Measurements from ENCODE around the gene WASHC1.
"Not testable (repeated sequence)": the region's sequence is repeated elsewhere in the genome, so short reads cannot be mapped to it uniquely, and the experiment has no call there.

Gene WASHC1

GRCh38 chr9:29356-29755, at the start of gene WASHC1:
Gene WASHC1, minus strand, starts transcription at chr9:29456. Its CDS starts 4,457 bp downstream, at chr9:24999.
- not testable (repeated sequence) for DNase-seq (ENCODE audit: low read depth in 2 of 2)

- DNase-seq (ENCODE audit: low read depth in 2 of 2), result not testable (repeated sequence)
Observed at GRCh38 chr9:78333-78732, 49.1 kb upstream of the WASHC1 start.

DNA sequence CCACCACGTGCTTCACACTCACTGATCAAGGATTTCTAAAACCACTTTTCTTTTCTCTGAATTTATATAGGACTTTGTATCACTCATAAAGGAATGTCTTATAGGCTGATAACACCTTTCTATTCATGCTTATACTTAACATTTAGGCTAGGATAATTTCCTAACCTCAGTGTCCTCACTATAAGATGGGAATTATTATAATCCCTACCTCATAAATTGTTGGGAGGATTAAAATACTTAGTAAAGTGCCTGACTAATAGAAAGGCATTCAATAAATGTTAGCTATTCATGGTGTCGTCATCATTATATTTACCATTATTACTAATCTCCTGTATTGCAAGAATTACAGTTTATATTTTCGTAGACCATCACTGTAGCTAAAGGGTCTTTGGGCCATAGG, 47.1 kb upstream of the WASHC1 start:
- DNase-seq (ENCODE audit: low read depth in 2 of 2), result not testable (repeated sequence)

- not testable (repeated sequence) for DNase-seq (ENCODE audit: low read depth in 2 of 2)
Observed at GRCh38 chr9:73900-74525, 44.8 kb upstream of the WASHC1 start.

DNA sequence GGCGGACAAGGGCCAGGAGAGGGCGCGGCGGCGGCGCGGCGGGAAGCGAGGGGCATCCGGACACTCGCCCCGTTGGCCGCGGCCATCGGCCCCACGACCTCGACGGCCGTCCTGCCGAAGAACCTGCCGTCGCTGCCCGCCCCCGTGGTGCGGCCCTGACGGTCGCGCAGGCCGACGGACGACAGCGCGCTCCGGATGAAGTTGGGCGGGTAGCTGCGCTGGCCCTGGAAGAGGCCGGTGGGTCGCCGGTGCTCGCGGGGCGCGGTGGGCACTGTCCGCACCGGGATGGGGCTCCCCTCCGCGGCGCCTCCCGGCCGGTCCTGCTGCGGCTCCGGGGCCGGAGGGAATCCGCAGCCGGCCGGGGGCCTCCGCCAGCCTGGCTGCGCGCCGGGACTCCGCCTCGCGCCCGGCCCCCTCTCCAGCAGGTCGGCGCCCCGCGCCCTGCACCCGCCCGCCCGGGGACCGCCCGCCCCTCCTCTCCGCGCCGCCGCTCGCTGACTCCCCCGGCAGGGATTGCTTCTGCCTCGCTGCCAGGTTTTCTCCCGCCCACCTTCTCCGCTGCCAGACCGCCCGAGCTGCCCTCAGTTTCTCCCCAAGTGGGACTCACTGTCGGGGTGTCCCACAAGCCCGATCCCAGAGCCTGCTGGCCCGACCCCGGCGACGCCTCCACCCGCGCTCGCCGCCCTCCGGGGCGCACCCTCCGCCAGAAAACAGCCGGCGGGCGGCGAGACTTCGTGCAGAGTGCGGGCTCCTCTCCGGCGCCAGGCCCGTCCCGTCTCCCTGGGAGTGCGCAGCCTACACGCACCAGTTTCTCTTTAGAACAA, 44.0 kb upstream of the WASHC1 start:
- not testable (repeated sequence) for DNase-seq (ENCODE audit: low read depth in 2 of 2)

DNA sequence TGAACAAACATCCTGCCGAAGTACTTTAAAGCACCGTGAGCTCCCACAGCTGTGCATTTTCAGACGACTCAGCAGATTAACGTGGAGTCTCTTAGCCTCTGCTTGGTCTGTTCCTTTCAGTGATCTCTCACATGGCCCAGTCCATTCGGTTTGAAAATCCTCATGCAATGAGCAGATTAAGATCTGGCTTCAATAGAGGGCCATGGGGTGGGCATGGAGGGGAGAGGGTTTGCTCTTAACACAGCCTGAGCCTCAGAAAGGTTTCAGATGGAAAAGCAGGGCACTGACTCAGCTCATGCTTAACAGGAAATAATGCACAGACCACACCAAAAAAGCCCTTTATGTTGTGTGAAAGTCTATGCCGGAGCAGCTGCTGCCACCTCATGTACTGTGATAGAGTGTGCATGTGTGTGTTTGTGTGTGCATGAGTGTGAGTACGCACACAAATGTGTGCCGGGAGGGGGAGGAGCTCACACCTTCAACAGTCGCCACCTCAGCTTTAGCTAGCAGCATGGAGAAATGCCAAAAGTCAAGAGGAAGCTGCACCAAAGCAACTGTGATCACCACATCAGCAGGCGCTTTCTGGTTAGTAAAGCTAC, 33.9 kb upstream of the WASHC1 start:
- not testable (repeated sequence) for DNase-seq (ENCODE audit: low read depth in 2 of 2)

DNA sequence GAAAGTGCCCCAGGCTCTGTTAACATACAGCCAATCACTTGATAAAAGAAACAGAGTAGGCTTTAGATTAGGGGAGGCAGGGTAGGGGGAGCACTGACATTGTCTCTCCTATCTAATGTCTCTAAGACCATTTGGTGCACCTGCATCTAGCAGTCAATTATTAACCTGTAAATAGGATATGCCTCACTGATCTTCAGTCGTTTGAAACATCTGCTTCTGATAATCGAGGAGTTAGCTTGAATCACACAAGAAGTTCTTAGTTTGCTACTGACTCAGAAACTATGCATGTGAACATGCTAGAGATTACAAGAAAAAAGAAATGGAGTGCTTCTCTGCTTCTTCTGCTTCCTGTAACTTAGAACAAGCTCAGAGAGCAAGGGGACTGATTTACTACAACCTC, 23.4 kb upstream of the WASHC1 start:
- DNase-seq (ENCODE audit: low read depth in 2 of 2), result not testable (repeated sequence)

GRCh38 chr9:48190-48842, 19.1 kb upstream of the WASHC1 start:
- DNase-seq (ENCODE audit: low read depth in 2 of 2), result not testable (repeated sequence)

DNA sequence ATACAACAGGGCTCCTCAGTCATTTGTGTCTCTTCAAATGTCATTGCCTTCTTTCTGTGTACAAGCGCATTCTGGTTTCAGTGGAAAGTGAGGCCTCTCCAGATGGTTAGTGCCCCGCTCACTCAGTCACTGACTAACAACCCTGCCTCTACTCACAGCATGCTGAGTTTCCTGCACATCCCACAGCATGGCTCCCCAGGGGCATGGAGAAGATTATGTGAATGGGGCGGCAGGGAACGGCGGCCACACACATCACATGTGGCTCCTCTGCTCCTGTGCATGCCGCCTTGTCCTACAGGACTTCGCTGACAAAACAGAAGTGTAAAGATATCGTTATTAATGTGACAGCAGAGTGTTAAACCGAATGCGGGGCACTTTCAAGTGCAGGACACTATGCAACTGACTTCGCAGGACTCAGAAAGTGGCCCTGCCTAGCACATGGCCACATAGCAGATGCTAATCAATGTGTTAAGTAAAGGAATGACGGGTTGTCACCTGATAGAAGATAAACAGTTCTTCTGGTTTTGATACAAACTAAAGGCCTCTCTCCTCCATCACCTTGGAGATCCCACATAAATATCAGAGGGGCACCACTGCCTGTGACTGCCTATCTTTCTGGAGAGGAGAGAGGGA, 17.5 kb upstream of the WASHC1 start:
- not testable (repeated sequence) for DNase-seq (ENCODE audit: low read depth in 2 of 2)

- not testable (repeated sequence) for DNase-seq (ENCODE audit: low read depth in 2 of 2)
Observed at GRCh38 chr9:46164-46563, 16.9 kb upstream of the WASHC1 start.

DNA sequence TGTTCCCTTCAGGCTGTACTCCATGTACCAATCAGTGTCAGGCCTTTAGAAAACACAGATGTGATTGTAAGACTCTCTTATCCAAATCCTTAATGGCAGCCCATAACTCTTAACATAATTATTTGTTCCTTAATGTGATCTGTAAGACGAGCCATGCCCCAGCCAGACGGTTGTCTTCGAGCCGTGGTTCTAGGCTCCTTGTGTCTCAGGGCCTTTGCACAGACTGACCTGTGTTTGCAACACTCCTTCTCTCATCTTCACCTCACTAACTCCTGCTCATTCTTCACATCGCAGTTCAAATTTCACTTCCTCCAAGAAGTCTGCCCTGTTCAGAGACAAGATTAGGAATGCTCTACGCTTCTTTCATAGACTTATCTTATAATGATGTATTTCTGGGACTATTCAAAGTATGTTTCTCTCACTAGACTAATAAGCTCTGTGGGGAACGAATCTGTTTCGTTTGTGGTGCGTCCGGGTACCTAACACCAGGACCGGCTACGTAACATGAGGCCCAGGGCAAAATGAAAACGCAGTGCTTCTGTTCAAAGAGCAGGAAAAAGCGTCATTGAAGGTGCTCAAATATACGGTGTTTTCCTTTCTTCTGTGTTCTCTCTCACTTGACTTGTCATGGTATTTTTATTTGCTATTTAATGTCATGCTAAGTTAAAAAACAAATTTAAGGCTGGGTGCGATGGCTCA, 16.1 kb upstream of the WASHC1 start:
- DNase-seq (ENCODE audit: low read depth in 2 of 2), result not testable (repeated sequence)

DNA sequence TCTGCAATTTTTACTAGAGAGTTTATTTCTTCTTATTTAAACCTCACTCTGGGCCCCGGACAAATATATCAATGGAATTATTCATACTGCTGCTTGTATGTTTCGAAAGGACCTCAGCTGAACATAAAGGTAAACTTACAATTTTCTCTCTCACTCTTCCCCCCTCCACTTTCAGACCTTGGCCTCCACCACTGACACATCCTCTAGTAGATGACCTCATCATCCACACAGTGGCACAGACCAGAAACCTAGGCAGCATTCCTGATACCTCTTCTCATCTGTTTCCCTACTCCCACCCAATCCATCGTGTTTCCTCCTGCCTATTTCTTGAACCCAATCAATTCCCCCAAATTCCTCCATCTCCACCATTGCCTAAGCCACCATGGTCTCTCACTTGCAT, 15.2 kb upstream of the WASHC1 start:
- not testable (repeated sequence) for DNase-seq (ENCODE audit: low read depth in 2 of 2)

GRCh38 chr9:43636-44035, 14.4 kb upstream of the WASHC1 start:
- DNase-seq (ENCODE audit: low read depth in 2 of 2), result not testable (repeated sequence)

GRCh38 chr9:43116-43515, 13.9 kb upstream of the WASHC1 start:
- not testable (repeated sequence) for DNase-seq (ENCODE audit: low read depth in 2 of 2)

DNA sequence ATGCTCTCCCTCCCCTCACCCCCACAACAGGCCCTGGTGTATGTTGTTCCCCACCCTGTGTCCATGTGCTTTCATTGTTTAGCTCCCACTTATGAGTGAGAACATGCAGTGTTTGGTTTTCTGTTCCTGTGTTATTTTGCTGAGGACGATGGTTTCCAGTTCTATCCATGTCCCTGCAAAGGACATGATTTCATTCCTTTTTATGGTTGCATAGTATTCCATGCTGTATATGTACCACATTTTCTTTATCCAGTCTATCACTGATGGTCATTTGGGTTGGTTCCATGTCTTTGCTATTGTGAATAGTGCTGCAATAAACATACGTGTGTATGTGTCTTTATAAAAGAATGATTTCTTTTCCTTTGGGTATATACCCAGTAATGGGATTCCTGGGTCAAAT, 12.6 kb upstream of the WASHC1 start:
- DNase-seq (ENCODE audit: low read depth in 2 of 2), result not testable (repeated sequence)

DNA sequence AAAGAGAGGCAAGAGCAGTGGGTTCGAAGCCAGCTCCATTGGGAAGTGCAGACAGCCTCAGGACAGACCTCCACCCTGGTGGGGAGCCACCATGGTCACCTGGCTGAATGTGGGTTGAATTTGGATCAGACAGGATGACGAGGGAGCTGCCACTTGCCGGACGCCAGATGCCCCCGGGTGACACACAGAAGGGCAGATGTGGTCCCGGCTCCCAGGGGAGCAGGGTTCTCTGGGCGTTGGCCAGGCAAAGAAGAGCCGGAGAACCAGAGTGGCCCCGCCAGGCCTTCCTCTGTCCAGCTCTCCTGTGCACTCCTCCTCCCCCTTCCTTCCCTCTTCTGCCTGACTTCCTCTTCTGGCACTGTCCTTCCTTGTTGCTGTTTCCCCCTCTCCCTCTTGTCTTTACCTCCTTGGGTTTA, 12.0 kb upstream of the WASHC1 start:
- not testable (repeated sequence) for DNase-seq (ENCODE audit: low read depth in 2 of 2)

- DNase-seq (ENCODE audit: low read depth in 2 of 2), result not testable (repeated sequence)
Observed at GRCh38 chr9:32308-32707, 3.1 kb upstream of the WASHC1 start.

DNA sequence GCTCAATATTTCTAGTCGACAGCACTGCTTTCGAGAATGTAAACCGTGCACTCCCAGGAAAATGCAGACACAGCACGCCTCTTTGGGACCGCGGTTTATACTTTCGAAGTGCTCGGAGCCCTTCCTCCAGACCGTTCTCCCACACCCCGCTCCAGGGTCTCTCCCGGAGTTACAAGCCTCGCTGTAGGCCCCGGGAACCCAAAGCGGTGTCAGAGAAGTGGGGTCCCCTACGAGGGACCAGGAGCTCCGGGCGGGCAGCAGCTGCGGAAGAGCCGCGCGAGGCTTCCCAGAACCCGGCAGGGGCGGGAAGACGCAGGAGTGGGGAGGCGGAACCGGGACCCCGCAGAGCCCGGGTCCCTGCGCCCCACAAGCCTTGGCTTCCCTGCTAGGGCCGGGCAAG, 481 bp downstream of the WASHC1 start:
- not testable (repeated sequence) for DNase-seq (ENCODE audit: low read depth in 2 of 2)

DNA sequence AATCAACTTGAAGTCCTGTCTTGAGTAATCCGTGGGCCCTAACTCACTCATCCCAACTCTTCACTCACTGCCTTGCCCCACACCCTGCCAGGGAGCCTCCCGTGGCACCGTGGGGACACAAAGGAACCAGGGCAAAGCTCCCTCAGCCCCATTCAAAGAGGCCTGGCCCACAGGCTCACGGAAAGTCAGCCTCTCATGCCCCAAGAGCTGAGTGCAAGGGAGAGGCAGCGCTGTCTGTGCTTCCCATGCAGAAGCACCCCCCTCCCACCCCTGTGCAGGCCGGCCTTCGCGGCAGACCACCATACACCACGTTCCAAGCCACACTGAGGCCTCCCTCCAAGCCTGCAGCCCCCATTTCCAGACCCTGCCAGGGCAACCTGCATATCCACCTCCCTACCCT, 7.6 kb downstream of the WASHC1 start:
- DNase-seq (ENCODE audit: low read depth in 2 of 2), result not testable (repeated sequence)

DNA sequence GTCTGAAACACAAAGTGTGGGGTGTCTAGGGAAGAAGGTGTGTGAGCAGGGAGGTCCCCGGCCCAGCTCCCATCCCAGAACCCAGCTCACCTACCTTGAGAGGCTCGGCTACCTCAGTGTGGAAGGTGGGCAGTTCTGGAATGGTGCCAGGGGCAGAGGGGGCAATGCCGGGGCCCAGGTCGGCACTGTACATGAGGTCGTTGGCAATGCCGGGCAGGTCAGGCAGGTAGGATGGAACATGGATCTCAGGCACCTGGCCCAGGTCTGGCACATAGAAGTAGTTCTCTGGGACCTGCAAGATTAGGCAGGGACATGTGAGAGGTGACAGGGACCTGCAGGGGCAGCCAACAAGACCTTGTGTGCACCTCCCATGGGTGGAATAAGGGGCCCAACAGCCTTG, 12.4 kb downstream of the WASHC1 start:
- not testable (repeated sequence) for DNase-seq (ENCODE audit: low read depth in 2 of 2)
